GM19193 (cell line): ENCODE measurements around the gene SYCP1.

Experiments
- POLR2A ChIP-seq: IDR thresholded peaks from 4 replicates; pipeline ENCODE4 v1.6.1; 2011; ENCODE audit not compliant: insufficient read depth, insufficient read length; ENCODE audit errors: extremely low read depth

The SYCP1 gene

GRCh38 chr1:114854693-114855320 lies at the start of gene SYCP1:
Gene SYCP1, plus strand, starts transcription at chr1:114854863. Its CDS starts 602 bp downstream, at chr1:114855465.
- TF ChIP-seq POLR2A = no peak

GRCh38 chr1:114819869-114820268 lies 34.8 kb upstream of the SYCP1 start:
- TF ChIP-seq POLR2A = no peak

GRCh38 chr1:114820392-114820791 lies 34.3 kb upstream of the SYCP1 start:
- TF ChIP-seq POLR2A = no peak

- no peak for TF ChIP-seq POLR2A
Measured at GRCh38 chr1:114821978-114822377, 32.7 kb upstream of the SYCP1 start.

GRCh38 chr1:114828251-114828650 lies 26.4 kb upstream of the SYCP1 start:
- no peak for TF ChIP-seq POLR2A

GRCh38 chr1:114831276-114831994 lies 23.2 kb upstream of the SYCP1 start:
- TF ChIP-seq POLR2A = no peak

GRCh38 chr1:114832057-114832456 lies 22.6 kb upstream of the SYCP1 start:
- TF ChIP-seq POLR2A = no peak

- TF ChIP-seq POLR2A = no peak
Measured at GRCh38 chr1:114833421-114833820, 21.2 kb upstream of the SYCP1 start.

- TF ChIP-seq POLR2A = no peak
Measured at GRCh38 chr1:114844270-114844669, 10.4 kb upstream of the SYCP1 start.

- no peak for TF ChIP-seq POLR2A
Measured at GRCh38 chr1:114853584-114853983, 1.1 kb upstream of the SYCP1 start.

- TF ChIP-seq POLR2A = no peak
Measured at GRCh38 chr1:114861384-114861783, 6.7 kb downstream of the SYCP1 start.

- no peak for TF ChIP-seq POLR2A
Measured at GRCh38 chr1:114892194-114892918, 37.7 kb downstream of the SYCP1 start.

- TF ChIP-seq POLR2A = no peak
Measured at GRCh38 chr1:114896795-114897194, 42.1 kb downstream of the SYCP1 start.

- TF ChIP-seq POLR2A = no peak
Measured at GRCh38 chr1:114901814-114902213, 47.2 kb downstream of the SYCP1 start.

GRCh38 chr1:114902343-114902742 lies 47.7 kb downstream of the SYCP1 start:
- no peak for TF ChIP-seq POLR2A

- TF ChIP-seq POLR2A = no peak
Measured at GRCh38 chr1:114903480-114903879, 48.8 kb downstream of the SYCP1 start.
